ENCODE data around the gene CLSTN2.

DNA sequence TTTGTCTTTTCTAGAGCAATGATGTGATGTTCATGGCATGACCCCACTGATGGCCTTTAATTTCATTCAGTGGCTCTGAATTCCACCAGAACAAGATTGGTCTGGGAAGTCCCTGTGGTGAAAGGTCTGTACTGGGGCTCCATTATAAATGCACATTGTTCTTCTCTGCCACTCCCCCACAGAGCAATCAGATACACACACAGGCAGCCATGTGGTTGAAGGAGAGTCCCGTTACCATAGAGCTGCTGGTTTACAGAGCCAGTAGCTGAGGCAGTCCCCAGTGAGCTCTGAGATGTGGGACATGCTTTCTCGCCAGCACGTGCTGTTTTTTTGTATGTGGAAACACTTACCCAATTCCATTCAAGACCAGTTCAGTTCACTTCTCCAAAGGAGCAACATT, 570.2 kb downstream of the CLSTN2 start:
- TF ChIP-seq SP1 (IDR thresholded peaks at IDR 0.05) (no peak), BHLHE40 (IDR thresholded peaks at IDR 0.05; ENCODE audit: borderline replicate concordance) (no peak), CTBP1 (IDR thresholded peaks at IDR 0.05; ENCODE audit: borderline replicate concordance) (no peak), LEF1 (IDR thresholded peaks at IDR 0.05; ENCODE audit: borderline replicate concordance) (no peak), HDGF (IDR thresholded peaks at IDR 0.05; ENCODE audit: borderline replicate concordance) (no peak), SUZ12 (IDR thresholded peaks at IDR 0.05) (no peak), ARNT (IDR thresholded peaks at IDR 0.05) (no peak), ZNF384 (IDR thresholded peaks at IDR 0.05) (no peak), NFRKB (IDR thresholded peaks at IDR 0.05) (no peak), ELF4 (IDR thresholded peaks at IDR 0.05) (no peak), FOXM1 (IDR thresholded peaks at IDR 0.05; ENCODE audit: borderline replicate concordance) (no peak), FOXA1 (IDR thresholded peaks at IDR 0.05) (no peak), FOXK2 (IDR thresholded peaks at IDR 0.05) (no peak)
- TF ChIP-seq, protein P1, sequence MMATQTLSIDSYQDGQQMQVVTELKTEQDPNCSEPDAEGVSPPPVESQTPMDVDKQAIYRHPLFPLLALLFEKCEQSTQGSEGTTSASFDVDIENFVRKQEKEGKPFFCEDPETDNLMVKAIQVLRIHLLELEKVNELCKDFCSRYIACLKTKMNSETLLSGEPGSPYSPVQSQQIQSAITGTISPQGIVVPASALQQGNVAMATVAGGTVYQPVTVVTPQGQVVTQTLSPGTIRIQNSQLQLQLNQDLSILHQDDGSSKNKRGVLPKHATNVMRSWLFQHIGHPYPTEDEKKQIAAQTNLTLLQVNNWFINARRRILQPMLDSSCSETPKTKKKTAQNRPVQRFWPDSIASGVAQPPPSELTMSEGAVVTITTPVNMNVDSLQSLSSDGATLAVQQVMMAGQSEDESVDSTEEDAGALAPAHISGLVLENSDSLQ (IDR thresholded peaks at IDR 0.05) = no peak

Measured in HEK293T (cell line).